Stimulated activated CD4-positive, alpha-beta T cell treated with anti-CD3 and anti-CD28 coated beads, Interleukin-15, amount 100 ng/mL, for 1 hour (primary cell): Measurements from ENCODE around the gene MYOZ2.

Experiments
- DNase-seq, 2 donors: peaks; one replicate each; pipeline ENCODE4 v3.0.0-alpha.2; 2020; ENCODE audit warnings: low read depth in 1 of 2, low spot score in 1 of 2

MYOZ2 gene

DNA sequence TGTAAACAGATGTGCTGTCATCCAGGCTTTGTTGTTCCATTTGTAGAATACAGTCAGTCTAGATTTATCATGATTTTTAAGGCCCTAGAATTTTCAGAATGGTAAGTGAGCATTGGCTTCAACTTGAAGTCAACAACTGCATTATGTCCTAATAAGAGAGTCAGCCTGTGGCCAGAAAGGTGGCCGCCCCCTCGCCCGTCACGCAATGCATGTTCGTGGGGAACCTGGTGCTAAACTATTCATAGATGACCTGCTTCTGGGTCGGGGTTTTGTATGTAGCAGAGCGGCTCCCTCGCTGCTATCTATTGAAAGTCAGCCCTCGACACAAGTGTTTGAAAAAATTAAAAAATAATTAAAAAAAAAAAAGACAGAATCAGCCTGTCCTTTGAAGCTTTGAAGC is 101.6 kb downstream of the MYOZ2 start:
- no peak for DNase-seq
